GM15510 (cell line): ENCODE data around the gene CFAP61.

ENCODE experiments used
- POLR2A ChIP-seq: IDR thresholded peaks from 3 replicates; pipeline ENCODE4 v1.6.1; 2011; ENCODE audit warnings: borderline replicate concordance; ENCODE audit not compliant: insufficient read length; ENCODE audit errors: extremely low read depth

The CFAP61 gene

GRCh38 chr20:20070871-20071726 is 18.8 kb downstream of the CFAP61 start:
- TF ChIP-seq POLR2A: no peak

DNA sequence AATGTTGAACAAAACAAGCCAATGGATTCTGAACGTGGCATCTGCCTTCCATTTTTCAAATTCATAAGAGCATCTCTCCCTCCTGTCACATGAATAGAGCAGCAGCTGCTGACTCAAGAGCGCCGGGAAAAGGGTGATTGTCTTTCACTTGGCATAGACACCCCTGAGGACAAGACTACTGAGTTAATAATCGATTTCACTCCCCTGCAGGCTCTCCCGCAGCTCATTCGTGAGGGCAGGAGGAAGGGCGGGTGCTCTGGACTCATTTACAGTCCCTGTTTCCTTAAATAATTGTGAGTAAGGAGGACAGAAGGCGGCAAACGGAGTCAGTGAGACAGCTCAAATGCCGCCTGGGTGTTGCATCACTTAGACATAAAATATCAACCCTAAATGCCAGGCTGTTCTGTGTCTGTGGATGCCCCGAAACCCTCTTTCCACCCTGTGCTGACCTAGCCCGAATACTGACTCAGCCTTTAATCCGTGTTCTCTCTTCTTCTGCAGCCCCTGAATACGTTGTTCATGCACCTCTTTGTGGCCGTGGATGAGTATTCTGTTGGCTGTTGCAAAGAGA is 21.6 kb downstream of the CFAP61 start:
- no peak for TF ChIP-seq POLR2A

- TF ChIP-seq POLR2A: no peak
Observed at GRCh38 chr20:20075032-20075431, 22.7 kb downstream of the CFAP61 start.

DNA sequence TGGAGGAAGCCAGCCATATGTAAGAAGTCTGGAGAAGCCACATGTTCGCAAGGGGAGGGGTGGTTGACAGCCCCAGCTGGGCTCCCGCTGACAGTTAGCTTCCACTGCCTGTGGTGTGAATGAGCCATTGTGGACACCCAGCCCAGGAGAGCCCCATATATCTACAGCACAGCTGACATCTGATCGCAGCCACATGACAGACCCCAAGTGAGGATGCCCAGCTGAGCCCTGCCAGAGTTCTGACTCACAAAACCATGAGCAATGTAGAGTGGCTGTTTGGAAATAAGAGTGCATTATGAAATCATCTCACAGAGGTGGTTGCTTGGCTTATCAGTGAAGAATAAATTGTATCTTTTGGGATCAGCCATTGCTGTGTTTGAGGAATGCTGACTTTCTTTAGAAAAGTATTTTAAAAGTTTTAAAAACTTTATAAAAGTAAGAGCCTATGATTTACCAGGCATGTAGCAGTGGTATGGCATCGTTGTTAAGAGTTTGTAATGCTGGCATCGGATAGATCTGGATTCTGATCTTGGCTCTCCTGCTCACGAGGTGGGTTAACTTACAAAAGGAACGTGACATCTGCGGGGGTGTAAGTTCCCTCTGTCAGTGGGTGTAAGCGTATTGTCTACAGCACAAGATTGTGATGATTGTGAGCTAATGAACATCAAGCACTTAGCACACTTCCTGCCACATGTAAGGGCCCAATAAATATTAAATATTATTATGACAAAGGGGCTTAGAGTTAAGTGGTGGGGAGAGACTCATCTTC is 24.1 kb downstream of the CFAP61 start:
- no peak for TF ChIP-seq POLR2A

- no peak for TF ChIP-seq POLR2A
Observed at GRCh38 chr20:20078041-20078440, 25.7 kb downstream of the CFAP61 start.

GRCh38 chr20:20079102-20079784 is 26.9 kb downstream of the CFAP61 start:
- TF ChIP-seq POLR2A: no peak

- no peak for TF ChIP-seq POLR2A
Observed at GRCh38 chr20:20083807-20084206, 31.5 kb downstream of the CFAP61 start.

DNA sequence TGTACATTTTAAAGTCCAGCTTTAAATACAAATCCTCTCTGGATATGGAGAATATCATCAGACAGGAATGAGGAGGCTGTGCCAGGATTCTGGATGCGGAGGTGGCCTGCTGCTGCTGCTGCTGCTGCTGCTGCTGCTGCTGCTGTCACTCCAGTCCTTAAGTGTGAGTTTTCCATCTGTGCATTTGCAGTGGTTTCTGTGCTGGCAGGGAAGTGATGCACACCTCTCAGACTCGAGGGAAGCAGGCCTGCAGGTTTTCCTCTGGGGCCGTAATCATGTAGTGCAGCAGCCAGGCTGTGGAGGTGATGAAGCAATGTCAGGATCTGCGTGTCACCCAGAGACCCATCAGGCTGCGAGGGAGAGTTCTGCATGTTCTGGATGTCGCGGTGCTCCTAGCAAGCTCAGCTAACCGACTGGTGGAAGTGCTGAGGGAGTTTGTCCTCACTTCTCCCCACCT is 32.0 kb downstream of the CFAP61 start:
- TF ChIP-seq POLR2A: no peak

- TF ChIP-seq POLR2A: no peak
Observed at GRCh38 chr20:20085071-20085470, 32.7 kb downstream of the CFAP61 start.

DNA sequence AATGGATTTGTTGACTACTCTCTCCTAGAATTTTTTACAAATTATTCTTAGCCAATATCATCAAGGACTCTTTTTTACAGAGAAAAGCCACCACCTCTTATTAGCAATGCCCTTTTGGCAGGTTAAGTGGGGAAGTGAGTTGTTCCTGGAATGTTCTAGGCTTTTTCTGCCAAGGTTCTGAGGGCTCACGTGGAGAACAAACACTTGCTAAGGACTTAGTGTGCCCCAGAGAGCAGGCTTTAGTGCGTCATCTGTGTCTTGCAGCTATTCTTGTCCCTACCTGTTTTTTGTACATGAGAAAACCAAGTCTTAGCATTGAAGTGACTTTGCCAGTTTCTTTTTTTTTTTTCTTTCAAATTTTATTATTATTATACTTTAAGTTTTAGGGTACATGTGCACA is 33.5 kb downstream of the CFAP61 start:
- TF ChIP-seq POLR2A: no peak

- TF ChIP-seq POLR2A: no peak
Observed at GRCh38 chr20:20089018-20089417, 36.7 kb downstream of the CFAP61 start.

- no peak for TF ChIP-seq POLR2A
Observed at GRCh38 chr20:20089939-20090338, 37.6 kb downstream of the CFAP61 start.

DNA sequence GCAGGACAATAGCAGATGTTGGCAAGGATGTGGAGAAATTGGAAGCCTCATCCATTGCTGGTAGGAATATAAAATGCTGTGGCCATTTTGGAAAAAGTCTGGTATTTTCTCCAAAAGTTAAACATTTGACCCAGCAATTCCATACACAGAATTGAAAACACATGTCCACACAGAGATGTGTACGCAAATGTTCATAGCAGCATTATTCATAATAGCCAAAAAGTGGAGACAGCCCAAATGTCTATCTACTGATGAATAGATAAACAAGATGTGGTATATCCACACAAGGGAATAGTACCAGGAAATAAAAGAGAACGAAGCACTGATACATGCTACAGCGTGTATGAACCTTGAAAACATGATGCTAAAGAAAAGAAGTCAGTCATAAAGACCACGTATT is 40.5 kb downstream of the CFAP61 start:
- no peak for TF ChIP-seq POLR2A

DNA sequence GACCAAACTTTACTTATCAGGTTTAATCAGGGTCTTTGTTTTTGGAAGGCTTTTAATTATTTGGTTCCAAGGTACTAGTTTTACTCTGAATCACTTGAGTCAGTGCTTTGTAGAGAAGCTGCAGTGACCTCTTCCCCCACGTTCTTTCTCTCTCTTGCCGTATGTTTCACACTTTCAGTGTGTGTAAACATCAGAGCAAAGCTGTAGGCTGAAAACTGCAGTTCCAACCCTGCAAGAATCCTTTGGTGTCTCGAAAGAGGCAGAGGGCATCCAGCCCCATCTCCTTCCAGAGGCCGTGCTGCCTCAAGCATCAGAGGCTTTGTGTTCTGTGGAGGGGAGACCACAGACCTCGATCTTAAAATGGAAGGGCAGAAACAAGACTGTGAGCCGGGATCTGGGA is 42.1 kb downstream of the CFAP61 start:
- no peak for TF ChIP-seq POLR2A
